RWPE2 (cell line): Measurements from ENCODE around the gene SDK2.

ENCODE experiments used
- ATAC-seq: fragments of 200-7000 bp; cut with Tn5 transposase; 3 replicates; pipeline ENCODE4 v1.9.1; 2021; ENCODE audit warnings: low read depth
- DNase-seq: peaks from one replicate; pipeline ENCODE4 v3.0.0-alpha.2; 2020; ENCODE audit warnings: low spot score
- H3K27ac ChIP-seq: fragments of 450-650 bp; 2 replicates; pipeline ENCODE4 v1.5.1; 2017; ENCODE audit warnings: mild to moderate bottlenecking; ENCODE audit not compliant: poor library complexity, severe bottlenecking
- H3K27me3 ChIP-seq: fragments of 250-450 bp; sonication (Bioruptor Pico); 2 replicates; pipeline ENCODE4 v1.5.1; 2021; ENCODE audit warnings: mild to moderate bottlenecking, moderate library complexity; ENCODE audit not compliant: insufficient read depth, poor library complexity, severe bottlenecking
- H3K36me3 ChIP-seq: fragments of 250-450 bp; sonication (Bioruptor Pico); 2 replicates; pipeline ENCODE4 v1.5.1; 2020; ENCODE audit warnings: low read depth, mild to moderate bottlenecking, moderate library complexity
- H3K4me1 ChIP-seq: fragments of 250-450 bp; sonication (Bioruptor Pico); 2 replicates; pipeline ENCODE4 v1.5.1; 2021; ENCODE audit warnings: mild to moderate bottlenecking, moderate library complexity; ENCODE audit not compliant: insufficient read depth, poor library complexity, severe bottlenecking
- H3K4me3 ChIP-seq: fragments of 250-450 bp; sonication (Bioruptor Pico); 2 replicates; pipeline ENCODE4 v1.5.1; 2021; ENCODE audit warnings: mild to moderate bottlenecking, moderate library complexity; ENCODE audit not compliant: severe bottlenecking
- H3K9me3 ChIP-seq: fragments of 250-450 bp; sonication (Bioruptor Pico); 2 replicates; pipeline ENCODE4 v1.5.1; 2021; ENCODE audit warnings: mild to moderate bottlenecking, moderate library complexity; ENCODE audit not compliant: severe bottlenecking
- CTCF ChIP-seq: fragments of 450-650 bp; IDR thresholded peaks from one replicate; pipeline ENCODE4 v1.5.1; 2017; ENCODE audit warnings: mild to moderate bottlenecking, moderate library complexity; ENCODE audit not compliant: poor library complexity, severe bottlenecking

The SDK2 gene

GRCh38 chr17:73610331-73610911, 33.8 kb downstream of the SDK2 start:
- Histone ChIP-seq H3K4me1 (peaks cover 3% of the 10 kb centered on the region), H3K27me3 (no peaks in the 10 kb centered on the region), H3K36me3 (no peaks in the 10 kb centered on the region), H3K9me3 (no peaks in the 10 kb centered on the region), H3K4me3 (no peak overlapping the region), H3K27ac (no peak overlapping the region)
- DNase-seq: no peak
- ATAC-seq: no peak
- TF ChIP-seq CTCF: no peak

GRCh38 chr17:73609758-73610157, 34.5 kb downstream of the SDK2 start:
- peaks cover 3% of the 10 kb centered on the region for H3K4me1 ChIP-seq
- no peaks in the 10 kb centered on the region for H3K27me3 ChIP-seq
- H3K36me3 ChIP-seq: no peaks in the 10 kb centered on the region
- ATAC-seq: no peak
- H3K27ac ChIP-seq: no peak overlapping the region
- DNase-seq: no peak
- no peak for TF ChIP-seq CTCF
- H3K9me3 ChIP-seq: no peaks in the 10 kb centered on the region
- H3K4me3 ChIP-seq: no peak overlapping the region

GRCh38 chr17:73609060-73609459, 35.2 kb downstream of the SDK2 start:
- H3K27me3 ChIP-seq: no peaks in the 10 kb centered on the region
- H3K9me3 ChIP-seq: no peaks in the 10 kb centered on the region
- H3K27ac ChIP-seq: no peak overlapping the region
- no peak for DNase-seq
- H3K36me3 ChIP-seq: no peaks in the 10 kb centered on the region
- H3K4me3 ChIP-seq: no peak overlapping the region
- peaks cover 2% of the 10 kb centered on the region for H3K4me1 ChIP-seq
- TF ChIP-seq CTCF: no peak
- no peak for ATAC-seq

- ATAC-seq: no peak
- H3K4me1 ChIP-seq: no peaks in the 10 kb centered on the region
Measured at GRCh38 chr17:73605444-73605843, 38.8 kb downstream of the SDK2 start.

More at GRCh38 chr17:73605444-73605843, 38.8 kb downstream of the SDK2 start:
- TF ChIP-seq CTCF: no peak
- Histone ChIP-seq H3K9me3 (no peaks in the 10 kb centered on the region), H3K36me3 (no peaks in the 10 kb centered on the region), H3K27ac (no peak overlapping the region), H3K4me3 (no peak overlapping the region), H3K27me3 (no peaks in the 10 kb centered on the region)
- DNase-seq: no peak
